Measurements from ENCODE around the gene ITIH6.
"Not testable (repeated sequence)": the region's sequence is repeated elsewhere in the genome, so short reads cannot be mapped to it uniquely, and the experiment has no call there.

The ITIH6 gene

GRCh38 chrX:54810532-54810931 is 12.5 kb upstream of the ITIH6 start:
- in situ Hi-C loops (cut with MboI; ENCODE audit: low pct_unique_long_range_greater_than_20kb, low sequenced_read_pairs) = no loop called here
- DNase-seq = no peak

- in situ Hi-C loops (cut with MboI; ENCODE audit: low pct_unique_long_range_greater_than_20kb, low sequenced_read_pairs) = no loop called here
- DNase-seq = peak; percentile 98
These were observed 10.8 kb upstream of the ITIH6 start for GRCh38 chrX:54808605-54809483.

- DNase-seq = no peak
- in situ Hi-C loops (cut with MboI; ENCODE audit: low pct_unique_long_range_greater_than_20kb, low sequenced_read_pairs) = no loop called here
These were observed 10.1 kb upstream of the ITIH6 start for GRCh38 chrX:54808109-54808604.

- peak; percentile 37 for DNase-seq
- in situ Hi-C loops (cut with MboI; ENCODE audit: low pct_unique_long_range_greater_than_20kb, low sequenced_read_pairs) = no loop called here
These were observed 9.6 kb upstream of the ITIH6 start, which contains the start of gene MAGED2 for GRCh38 chrX:54807524-54808108. TSS of gene MAGED2 (plus strand) at chrX:54807745. CDS start at chrX:54809332, 1,587 bp downstream.

GRCh38 chrX:54799046-54799445 is 991 bp upstream of the ITIH6 start:
- no peak for DNase-seq
- in situ Hi-C loops (cut with MboI; ENCODE audit: low pct_unique_long_range_greater_than_20kb, low sequenced_read_pairs) = loop anchor here (25.0 kb wide), 1 partner anchor 537 kb away; no protein-coding TSS in a partner anchor

GRCh38 chrX:54794795-54795194 is 3.3 kb downstream of the ITIH6 start:
- no peak for DNase-seq
- in situ Hi-C loops (cut with MboI; ENCODE audit: low pct_unique_long_range_greater_than_20kb, low sequenced_read_pairs) = loop anchor here (25.0 kb wide), 1 partner anchor 532 kb away; no protein-coding TSS in a partner anchor

GRCh38 chrX:54794028-54794427 is 4.0 kb downstream of the ITIH6 start:
- in situ Hi-C loops (cut with MboI; ENCODE audit: low pct_unique_long_range_greater_than_20kb, low sequenced_read_pairs) = loop anchor here (25.0 kb wide), 1 partner anchor 532 kb away; no protein-coding TSS in a partner anchor
- no peak for DNase-seq

- in situ Hi-C loops (cut with MboI; ENCODE audit: low pct_unique_long_range_greater_than_20kb, low sequenced_read_pairs) = loop anchor here (25.0 kb wide), 1 partner anchor 527 kb away; no protein-coding TSS in a partner anchor
- DNase-seq = not testable (repeated sequence)
These were observed 8.7 kb downstream of the ITIH6 start for GRCh38 chrX:54789405-54789804.

- no peak for DNase-seq
- in situ Hi-C loops (cut with MboI; ENCODE audit: low pct_unique_long_range_greater_than_20kb, low sequenced_read_pairs) = loop anchor here (25.0 kb wide), 1 partner anchor 526 kb away; no protein-coding TSS in a partner anchor
These were observed 9.6 kb downstream of the ITIH6 start for GRCh38 chrX:54788446-54788845.

GRCh38 chrX:54786967-54787366 is 11.1 kb downstream of the ITIH6 start:
- DNase-seq = peak; percentile 57
- in situ Hi-C loops (cut with MboI; ENCODE audit: low pct_unique_long_range_greater_than_20kb, low sequenced_read_pairs) = loop anchor here (25.0 kb wide), 1 partner anchor 525 kb away; no protein-coding TSS in a partner anchor

- DNase-seq = peak; percentile 36
- in situ Hi-C loops (cut with MboI; ENCODE audit: low pct_unique_long_range_greater_than_20kb, low sequenced_read_pairs) = loop anchor here (25.0 kb wide), 1 partner anchor 524 kb away; no protein-coding TSS in a partner anchor
These were observed 12.2 kb downstream of the ITIH6 start for GRCh38 chrX:54785901-54786300.

- in situ Hi-C loops (cut with MboI; ENCODE audit: low pct_unique_long_range_greater_than_20kb, low sequenced_read_pairs) = loop anchor here (25.0 kb wide), 1 partner anchor 515 kb away; no protein-coding TSS in a partner anchor
- no peak for DNase-seq
These were observed 20.9 kb downstream of the ITIH6 start for GRCh38 chrX:54776987-54777672.

GRCh38 chrX:54776061-54776460 is 22.0 kb downstream of the ITIH6 start:
- no peak for DNase-seq
- in situ Hi-C loops (cut with MboI; ENCODE audit: low pct_unique_long_range_greater_than_20kb, low sequenced_read_pairs) = loop anchor here (25.0 kb wide), 1 partner anchor 514 kb away; no protein-coding TSS in a partner anchor

- DNase-seq = not testable (repeated sequence)
- in situ Hi-C loops (cut with MboI; ENCODE audit: low pct_unique_long_range_greater_than_20kb, low sequenced_read_pairs) = loop anchor here (25.0 kb wide), 1 partner anchor 512 kb away; no protein-coding TSS in a partner anchor
These were observed 23.5 kb downstream of the ITIH6 start for GRCh38 chrX:54774391-54775094.

- no peak for DNase-seq
- in situ Hi-C loops (cut with MboI; ENCODE audit: low pct_unique_long_range_greater_than_20kb, low sequenced_read_pairs) = no loop called here
These were observed 39.7 kb downstream of the ITIH6 start for GRCh38 chrX:54758114-54759055.

GRCh38 chrX:54754854-54755253 is 43.2 kb downstream of the ITIH6 start:
- in situ Hi-C loops (cut with MboI; ENCODE audit: low pct_unique_long_range_greater_than_20kb, low sequenced_read_pairs) = no loop called here

GRCh38 chrX:54748626-54749025 is 49.4 kb downstream of the ITIH6 start:
- in situ Hi-C loops (cut with MboI; ENCODE audit: low pct_unique_long_range_greater_than_20kb, low sequenced_read_pairs) = no loop called here
- DNase-seq = no peak

More at GRCh38 chrX:54754854-54755253, 43.2 kb downstream of the ITIH6 start:
- DNase-seq = no peak
